ENCODE results near the gene AMER1. TPM values are rescaled to one million over a fixed set of nuclear protein-coding genes. Genes with fewer than 3 reads are reported as not detected.

The AMER1 gene
- total and polyA plus RNA-seq, 2 of the 4 experiments (the other 2 are of a cell fraction): 1.3 to 2.2 TPM

DNA sequence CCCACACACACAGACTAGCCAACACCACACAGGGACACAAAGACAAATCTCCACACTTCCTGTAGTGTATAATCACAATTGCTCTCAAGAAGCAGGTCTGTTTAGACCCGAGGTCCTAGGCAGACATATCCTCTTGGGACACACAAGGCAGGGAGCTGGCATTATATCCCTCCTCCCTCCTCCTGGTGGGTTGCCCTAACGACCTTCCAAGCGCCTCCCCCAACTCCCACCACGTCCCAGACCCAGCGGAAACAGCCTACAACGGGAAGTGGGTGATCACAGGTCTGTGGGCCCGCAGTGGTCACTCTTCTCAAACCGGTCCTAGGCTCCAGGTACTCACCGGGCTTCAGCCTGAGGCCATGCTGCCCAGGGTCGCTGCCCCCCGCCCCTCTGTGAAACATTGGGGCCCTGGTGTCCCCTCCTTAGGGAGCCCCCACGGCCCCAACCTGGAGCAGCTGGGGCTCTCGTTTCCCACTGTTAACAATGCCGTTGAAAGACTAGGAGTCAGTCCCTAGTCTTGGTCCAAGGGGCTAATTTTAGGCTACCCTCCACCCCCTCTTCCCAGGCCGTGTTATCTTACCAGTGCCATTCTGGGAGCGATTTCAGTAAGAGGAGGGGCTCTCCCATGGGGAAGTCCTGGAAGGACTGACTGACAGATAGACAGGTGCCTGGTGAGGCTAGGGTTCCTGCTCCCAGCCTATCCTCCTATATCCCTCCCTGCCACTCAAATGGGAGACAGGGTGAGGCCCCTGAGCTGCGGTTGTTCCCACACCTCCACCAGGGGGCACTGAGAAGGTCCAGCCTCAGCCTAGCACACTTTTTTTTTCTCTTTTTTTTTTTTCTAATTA lies 24.8 kb upstream of the AMER1 start, which contains the start of gene ASB12 (continued):
- no peak for TF ChIP-seq MAZ (IDR thresholded peaks at IDR 0.05; ENCODE audit: borderline replicate concordance, low read depth, low read length)

- H2BK120ac ChIP-seq (ENCODE audit: low read depth, low read length): no peak overlapping the region
- no peak overlapping the region for H3K14ac ChIP-seq (replicated peaks; ENCODE audit: low read depth, low read length)
- DNase-seq (no peak), ATAC-seq (ENCODE audit: low read depth) (no peak)
- H3K9ac ChIP-seq (ENCODE audit: low read depth, low read length): no peak overlapping the region
- CTCF ChIA-PET: interaction anchor here (0.6 kb wide), 1 partner anchor 202 kb away, joined by 3 read pairs; no protein-coding TSS in a partner anchor
- POLR2A ChIA-PET (ENCODE audit: unreplicated experiment): no interaction called here
- H2BK20ac ChIP-seq (ENCODE audit: low read depth, low read length): no peak overlapping the region
- in situ Hi-C loops (cut with MboI; ENCODE audit: low sequenced_read_pairs) (no loop called here), dilution Hi-C loops (cut with HindIII; ENCODE audit: low sequenced_read_pairs, unreplicated experiment) (no loop called here), intact Hi-C loops (cut with micrococcal nuclease) (no loop called here)
- H4K91ac ChIP-seq (ENCODE audit: insufficient read depth, low read depth, low read length): no peak overlapping the region
- H3K4me1 ChIP-seq (ENCODE audit: control insufficient read depth, insufficient read depth, low read length): no peaks in the 10 kb centered on the region
- H2BK15ac ChIP-seq (ENCODE audit: low read depth, low read length): no peak overlapping the region
- no peak overlapping the region for H4K8ac ChIP-seq (ENCODE audit: low read depth in 2 of 2, low read length in 2 of 2)
- H3K56ac ChIP-seq (ENCODE audit: extremely low read depth, insufficient read depth, low read length): no peak overlapping the region
- H3K4ac ChIP-seq (ENCODE audit: low read depth, low read length): no peak overlapping the region
- no peaks in the 10 kb centered on the region for H3K79me1 ChIP-seq (ENCODE audit: low read depth in 1 of 2, low read length in 2 of 2)
- H3K27ac ChIP-seq (ENCODE audit: insufficient read depth, low read length): no peak overlapping the region
- no peaks in the 10 kb centered on the region for H3K9me3 ChIP-seq (ENCODE audit: control insufficient read depth, insufficient read depth, low read length)
- no CpG with 5 or more reads among the region's 3 CpGs for WGBS, 2 experiments (ENCODE audit: extremely low coverage in 2 of 2, insufficient read length in 1 of 2)
- TF ChIP-seq MAZ (IDR thresholded peaks at IDR 0.05; ENCODE audit: borderline replicate concordance, low read depth, low read length): no peak
- TF ChIP-seq FOS (IDR thresholded peaks at IDR 0.05; ENCODE audit: low read depth, low read length): no peak
- no peak for TF ChIP-seq ELK1 (IDR thresholded peaks at IDR 0.05; ENCODE audit: borderline replicate concordance, low read depth, low read length)
- no peak for TF ChIP-seq RCOR1 (IDR thresholded peaks at IDR 0.05; ENCODE audit: insufficient replicate concordance, low read length)
- no peak for TF ChIP-seq BHLHE40 (IDR thresholded peaks at IDR 0.05; ENCODE audit: low read depth, low read length)
- no peak for TF ChIP-seq POLR2A (IDR thresholded peaks at IDR 0.05; ENCODE audit: low read depth, low read length)
- TF ChIP-seq MXI1 (IDR thresholded peaks at IDR 0.05; ENCODE audit: borderline replicate concordance, low read depth, low read length): no peak
- TF ChIP-seq CTCF (conservative IDR thresholded peaks at IDR 0.05; ENCODE audit: low read depth, low read length): no peak
- TF ChIP-seq SMC3 (IDR thresholded peaks at IDR 0.05; ENCODE audit: low read depth, low read length): no peak
- H3K23ac ChIP-seq (ENCODE audit: low read depth, low read length): no peak overlapping the region
- H4K20me1 ChIP-seq (ENCODE audit: insufficient read depth, low read length): no peaks in the 10 kb centered on the region
- H2AK9ac ChIP-seq (replicated peaks; ENCODE audit: low read depth, low read length, poor library complexity): no peak overlapping the region
- no peak overlapping the region for H3K4me3 ChIP-seq (ENCODE audit: insufficient read depth, low read depth, low read length)
- H3K36me3 ChIP-seq (ENCODE audit: control insufficient read depth, insufficient read depth, low read length): no peaks in the 10 kb centered on the region
- H3K27me3 ChIP-seq (ENCODE audit: control insufficient read depth, insufficient read depth, low read length): no peaks in the 10 kb centered on the region
- H2AK5ac ChIP-seq (ENCODE audit: low read depth, low read length): no peak overlapping the region
- no peak overlapping the region for H2BK5ac ChIP-seq (ENCODE audit: low read depth, low read length, poor library complexity, severe bottlenecking)
- no peak overlapping the region for H4K5ac ChIP-seq (ENCODE audit: low read depth, low read length)
- H3K4me2 ChIP-seq (ENCODE audit: low read depth, low read length): no peak overlapping the region
- H3K18ac ChIP-seq (ENCODE audit: low read depth, low read length): no peak overlapping the region
- no TSS peak for BruUV-seq (replicated peaks)
- H2AFZ ChIP-seq (replicated peaks; ENCODE audit: low read length, poor library complexity): no peak overlapping the region
- H3K9me1 ChIP-seq (ENCODE audit: insufficient read depth, low read length): no peaks in the 10 kb centered on the region
Measured at GRCh38 chrX:64229154-64229553, 23.6 kb upstream of the AMER1 start.

All from IMR-90 (cell line).